HG03196 (cell line): ENCODE measurements around the gene NID2.

Source experiments
- ATAC-seq: cut with Tn5 transposase; IDR thresholded peaks from one replicate; pipeline ENCODE4 v1.9.1; 2021; ENCODE audit not compliant: unreplicated experiment

NID2 gene

DNA sequence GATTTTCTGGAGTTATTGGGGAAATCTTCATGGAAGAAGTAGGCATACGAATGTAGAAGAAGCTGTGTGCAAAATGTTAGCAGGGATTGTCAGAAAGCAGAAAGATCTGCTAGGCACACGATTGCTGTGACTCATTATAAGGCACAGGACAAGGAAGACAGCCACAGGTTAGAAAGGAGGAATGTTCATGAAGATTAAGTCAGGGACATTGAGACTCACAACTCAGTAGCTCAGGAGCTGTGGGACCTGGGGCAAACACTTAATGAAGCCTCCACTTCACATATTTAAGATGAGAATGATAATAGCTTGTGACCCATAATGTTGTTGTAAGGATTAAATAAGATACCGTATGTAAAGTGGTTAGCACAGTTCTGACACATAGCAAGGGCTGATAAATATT, 106.1 kb downstream of the NID2 start:
- no peak for ATAC-seq

DNA sequence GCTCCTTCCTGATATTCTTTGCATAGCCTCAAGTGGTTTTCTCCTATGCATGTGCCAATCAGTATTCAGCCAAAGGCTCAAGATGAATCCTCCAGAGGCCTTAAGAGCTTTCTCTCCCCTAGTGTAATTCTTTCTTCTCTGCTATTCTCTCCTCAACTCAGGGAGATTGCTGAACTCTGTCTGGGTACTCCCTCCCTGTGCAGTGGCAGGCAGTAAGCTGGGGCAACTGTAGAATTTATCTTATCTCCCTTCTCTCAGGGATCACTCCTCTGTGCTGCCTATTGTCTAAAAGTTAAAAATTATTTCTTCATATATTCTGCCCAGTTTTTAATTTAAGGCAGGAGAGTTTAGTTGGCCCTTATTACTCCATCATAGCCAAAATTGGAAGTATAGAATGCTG, 108.0 kb downstream of the NID2 start:
- ATAC-seq = no peak

DNA sequence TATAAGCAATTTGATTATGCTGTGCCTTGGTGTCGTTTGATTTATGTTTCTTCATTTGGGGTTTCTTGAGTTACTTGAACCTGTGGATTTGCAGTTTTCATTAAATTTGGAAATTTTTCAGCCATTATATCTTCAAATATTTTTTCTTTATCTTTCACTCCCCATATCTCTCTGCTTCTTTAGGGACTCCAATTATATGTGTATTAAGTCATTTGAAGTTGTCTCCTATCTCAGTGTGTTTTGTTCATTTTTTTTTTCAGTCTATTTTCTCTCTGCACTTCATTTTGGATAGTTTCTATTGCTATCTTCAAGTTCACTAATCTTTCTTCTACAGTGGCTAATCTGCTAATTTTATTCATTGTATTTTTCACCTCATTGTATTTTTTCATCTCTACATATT, 108.9 kb downstream of the NID2 start:
- ATAC-seq = no peak

DNA sequence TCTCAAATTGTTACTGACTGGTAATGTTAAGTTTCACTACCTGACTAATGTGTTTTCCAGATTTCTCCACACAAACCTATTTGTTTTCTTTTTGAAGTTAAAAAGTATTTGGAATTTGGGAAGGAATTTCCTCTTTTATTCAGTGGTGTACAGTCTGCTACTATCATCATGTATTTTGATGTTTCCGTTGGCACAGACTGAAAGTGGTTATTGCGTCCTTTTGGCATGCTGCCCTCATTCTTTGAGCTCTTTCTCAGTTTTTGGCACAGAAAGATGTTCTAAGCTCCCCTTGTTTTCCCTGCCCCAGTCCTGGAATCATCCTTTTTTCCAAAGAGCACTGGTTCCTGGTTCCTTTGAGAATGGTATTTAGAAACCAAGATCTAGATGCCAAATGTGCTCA, 110.9 kb downstream of the NID2 start:
- no peak for ATAC-seq
